GM18858 (cell line): Measurements from ENCODE around the gene CRYZ.

Experiments used
- ATAC-seq: cut with Tn5 transposase; IDR thresholded peaks from one replicate; pipeline ENCODE4 v1.9.1; 2021; ENCODE audit not compliant: unreplicated experiment

The CRYZ gene

DNA sequence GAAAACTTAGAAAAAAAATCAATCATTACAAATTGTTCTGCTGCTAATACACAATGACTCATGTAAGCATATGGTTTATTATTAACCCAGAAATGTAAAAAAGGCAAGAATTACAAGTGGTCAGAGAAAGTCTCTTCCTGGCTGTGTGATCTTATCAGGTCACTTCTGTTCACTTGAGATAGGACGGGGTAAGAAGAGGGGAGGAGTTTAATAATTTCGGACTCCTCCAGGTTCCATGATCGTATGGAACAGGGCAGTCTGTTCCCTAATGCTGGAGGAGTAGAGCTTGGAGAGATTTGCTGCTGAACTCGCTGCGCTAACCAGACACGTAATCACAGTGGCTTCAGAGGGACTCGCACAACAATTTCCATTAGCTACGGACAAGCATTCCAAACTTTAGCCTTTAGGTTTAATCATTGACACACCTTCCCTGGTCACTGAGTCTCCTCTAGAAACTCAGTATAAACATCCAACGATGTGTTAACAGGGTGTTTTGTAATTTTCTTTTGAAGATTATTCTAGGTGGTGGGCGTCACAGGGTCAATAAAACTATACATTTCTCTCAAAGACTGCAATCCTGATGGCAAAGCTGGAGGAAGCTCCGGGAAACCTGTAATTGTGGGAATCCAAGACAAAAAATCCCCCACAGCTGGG is 1.3 kb downstream of the CRYZ start:
- peak; percentile 24 for ATAC-seq

DNA sequence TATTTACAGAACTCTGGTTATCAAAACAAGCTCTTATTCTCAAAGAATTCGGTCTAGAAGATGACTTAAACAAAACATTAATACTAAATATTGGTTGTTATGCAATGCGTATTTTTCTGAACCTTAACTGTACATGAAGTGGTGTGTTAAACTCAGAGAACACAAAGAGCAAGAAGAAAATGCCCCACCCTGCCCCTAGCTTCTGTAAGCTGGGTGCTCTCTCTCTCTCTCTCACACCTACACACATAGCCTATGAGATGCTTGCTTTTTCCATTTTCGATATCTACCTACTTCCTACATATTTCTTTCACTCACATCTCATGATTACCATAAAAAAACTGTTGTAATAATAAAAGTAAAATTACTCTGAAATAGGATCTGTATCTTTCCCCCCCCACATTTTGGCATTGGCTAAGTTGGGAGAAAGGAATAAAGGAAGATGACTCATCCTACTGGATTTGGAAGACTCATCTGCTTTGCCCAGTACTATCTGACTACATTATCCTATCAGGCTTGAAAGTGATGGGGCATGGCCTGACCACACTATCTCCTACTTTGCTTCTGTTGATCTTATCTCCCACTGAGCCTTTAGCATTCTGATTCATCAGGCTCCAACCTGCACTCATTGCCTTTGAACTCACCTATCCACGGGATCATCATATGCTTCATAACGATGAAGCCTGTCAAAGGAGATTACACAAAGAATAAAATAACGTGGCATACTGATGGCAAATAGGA is 2.9 kb downstream of the CRYZ start:
- no peak for ATAC-seq

GRCh38 chr1:74728736-74729135 is 4.1 kb downstream of the CRYZ start:
- ATAC-seq, result no peak

DNA sequence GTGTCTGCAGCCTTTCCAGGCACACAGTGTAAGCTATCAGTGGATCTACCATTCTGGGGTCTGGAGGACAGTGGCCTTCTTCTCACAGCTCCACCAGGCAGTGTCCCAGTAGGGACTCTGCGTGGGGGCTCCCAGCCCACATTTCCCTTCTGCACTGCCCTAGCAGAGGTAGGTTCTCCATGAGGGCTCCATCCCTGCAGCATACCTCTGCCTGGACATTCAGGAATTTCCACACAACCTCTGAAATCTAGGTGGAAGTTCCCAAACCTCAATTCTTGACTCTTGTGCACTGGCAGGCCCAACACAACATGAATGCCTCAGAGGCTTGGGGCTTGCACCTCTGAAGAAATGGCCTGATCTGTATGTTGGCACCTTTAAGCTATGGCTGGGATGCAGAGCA is 6.8 kb downstream of the CRYZ start:
- ATAC-seq, result no peak

DNA sequence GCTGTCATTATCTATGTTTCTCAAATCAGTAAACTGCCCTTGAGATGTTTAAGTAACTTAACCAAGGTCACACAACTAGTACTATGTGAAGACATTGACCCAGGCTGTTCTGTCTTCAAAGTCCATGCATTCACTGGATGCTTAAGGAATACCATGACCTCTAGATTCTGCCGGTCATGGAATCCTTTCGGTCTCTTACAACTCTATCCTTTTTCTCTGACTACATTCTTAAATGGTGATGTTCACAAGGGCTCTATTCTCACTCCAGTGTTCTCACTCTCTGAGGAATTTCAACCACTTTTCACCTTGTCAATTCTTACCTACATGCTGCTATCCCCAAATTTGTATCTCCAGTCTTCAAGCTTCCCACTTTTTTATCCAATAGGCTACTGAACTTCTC is 15.2 kb downstream of the CRYZ start:
- ATAC-seq, result no peak

DNA sequence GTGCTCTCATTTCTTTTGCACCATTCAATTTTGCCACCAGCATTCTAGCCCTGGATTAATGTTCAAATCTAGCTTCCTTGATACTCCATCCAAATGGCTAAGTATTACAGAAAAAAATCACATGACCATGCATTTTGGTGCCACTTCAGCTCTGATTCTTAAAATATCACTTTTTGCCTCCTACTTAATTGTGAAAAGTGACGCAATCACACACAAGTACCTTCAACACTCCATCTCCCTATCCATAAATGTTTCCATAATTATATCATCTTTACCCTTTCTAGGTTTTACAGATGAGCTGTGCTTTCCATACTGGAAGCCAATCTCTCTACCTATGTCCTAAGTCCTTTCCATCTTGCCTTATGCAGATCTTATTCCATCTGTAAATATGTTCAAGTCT is 16.0 kb downstream of the CRYZ start:
- ATAC-seq, result no peak

DNA sequence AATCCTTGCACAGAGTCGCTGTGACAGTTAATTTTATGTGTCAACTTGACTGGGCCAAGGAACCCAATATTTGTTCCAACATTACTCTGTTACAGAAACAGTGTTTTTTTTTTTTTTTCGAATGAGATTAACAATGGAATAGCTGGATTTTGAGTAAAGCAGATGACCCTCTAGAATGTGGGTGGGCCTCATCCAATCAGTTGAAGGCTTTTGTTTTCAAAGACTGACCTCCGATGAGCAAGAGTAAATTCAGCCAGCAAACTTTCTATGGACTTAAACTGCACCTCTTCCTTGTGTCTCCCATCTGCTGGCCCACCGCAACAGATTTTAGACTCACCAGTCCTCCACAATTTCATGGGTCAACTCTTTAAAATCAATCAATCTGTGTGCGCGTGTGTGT is 17.0 kb downstream of the CRYZ start:
- no peak for ATAC-seq

GRCh38 chr1:74715236-74715502 is 17.7 kb downstream of the CRYZ start:
- no peak for ATAC-seq

- peak; percentile 78 for ATAC-seq
Measured at GRCh38 chr1:74714429-74715235, 18.2 kb downstream of the CRYZ start.

GRCh38 chr1:74713849-74714248 is 19.0 kb downstream of the CRYZ start:
- ATAC-seq, result no peak

DNA sequence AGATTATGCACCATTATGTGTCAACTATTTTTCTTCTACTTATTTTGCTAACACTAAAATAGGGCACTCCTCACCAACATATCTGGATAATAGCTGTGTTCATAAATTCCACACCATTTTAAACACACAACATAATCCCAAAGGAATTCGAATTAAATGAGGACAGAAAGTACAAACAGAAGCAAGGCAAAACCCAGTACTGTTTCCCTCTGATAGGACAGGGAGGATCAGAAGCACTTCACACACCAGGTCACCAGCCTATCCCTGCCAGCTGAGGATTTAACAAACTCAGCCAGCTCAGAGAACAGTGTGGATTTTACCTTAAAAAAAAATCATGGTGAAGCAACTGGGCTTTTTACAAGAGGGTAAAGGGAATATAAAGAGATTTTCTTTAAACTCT is 20.0 kb downstream of the CRYZ start:
- no peak for ATAC-seq

GRCh38 chr1:74703386-74704182 is 29.3 kb downstream of the CRYZ start:
- ATAC-seq, result no peak

GRCh38 chr1:74699331-74699730 is 33.5 kb downstream of the CRYZ start:
- ATAC-seq, result peak; percentile 42

- ATAC-seq, result no peak
Measured at GRCh38 chr1:74697832-74698231, 35.0 kb downstream of the CRYZ start.

GRCh38 chr1:74693473-74693872 is 39.4 kb downstream of the CRYZ start:
- ATAC-seq, result no peak

DNA sequence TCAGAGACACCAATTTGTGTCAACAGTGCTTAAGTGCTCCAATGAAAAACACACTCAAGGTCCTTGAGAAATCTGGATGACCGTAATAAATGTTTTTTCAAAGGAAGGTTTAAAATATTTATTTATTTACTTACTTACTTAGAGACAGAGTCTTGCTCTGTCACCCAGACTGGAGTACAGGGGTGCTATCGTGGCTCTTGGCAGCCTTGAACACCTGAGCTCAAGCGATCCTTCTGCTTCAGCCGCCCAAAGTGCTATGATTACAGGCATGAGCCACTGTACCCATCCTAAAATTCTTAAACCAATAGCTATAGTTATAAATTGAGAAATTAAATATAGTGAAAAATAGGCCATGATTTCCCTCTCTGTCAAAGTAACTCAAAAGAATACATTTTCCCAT is 41.9 kb downstream of the CRYZ start:
- ATAC-seq, result no peak

GRCh38 chr1:74690364-74690696 is 42.5 kb downstream of the CRYZ start:
- ATAC-seq, result no peak

DNA sequence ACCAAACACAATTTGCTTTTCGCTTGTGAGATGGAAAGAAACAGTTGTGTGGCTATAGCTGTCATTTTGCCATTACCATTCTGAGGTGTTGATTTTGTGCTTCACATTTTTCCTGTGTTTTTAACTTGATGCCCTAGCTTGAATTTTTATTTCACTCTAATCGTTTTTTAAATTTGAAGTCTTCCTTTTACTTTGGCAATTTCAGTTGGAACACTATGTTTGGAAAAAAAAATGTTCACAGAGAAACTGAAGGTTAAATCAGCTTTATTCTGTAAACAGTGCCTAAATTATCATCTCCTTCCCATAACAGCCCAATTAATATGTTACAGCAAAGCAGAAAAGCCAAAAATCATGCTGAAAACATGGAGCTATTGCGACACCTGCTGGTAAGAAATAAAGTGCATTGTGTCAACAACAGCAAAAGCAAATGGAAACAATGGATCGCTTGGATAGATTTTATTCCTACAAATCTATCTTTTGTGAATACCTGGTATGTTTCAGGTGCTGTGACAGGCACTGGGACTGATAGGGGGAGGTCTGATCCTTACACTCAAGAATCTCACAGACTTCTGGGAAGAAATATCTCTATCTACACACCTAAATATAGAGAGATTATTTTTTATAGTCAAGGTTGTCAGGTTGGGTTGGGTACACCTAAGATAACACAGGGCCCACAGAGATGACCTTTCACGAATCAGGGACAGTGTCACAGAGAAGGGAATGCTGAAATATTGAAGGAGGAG is 43.1 kb downstream of the CRYZ start:
- peak; percentile 73 for ATAC-seq

- ATAC-seq, result no peak
Measured at GRCh38 chr1:74686928-74687327, 45.9 kb downstream of the CRYZ start.

DNA sequence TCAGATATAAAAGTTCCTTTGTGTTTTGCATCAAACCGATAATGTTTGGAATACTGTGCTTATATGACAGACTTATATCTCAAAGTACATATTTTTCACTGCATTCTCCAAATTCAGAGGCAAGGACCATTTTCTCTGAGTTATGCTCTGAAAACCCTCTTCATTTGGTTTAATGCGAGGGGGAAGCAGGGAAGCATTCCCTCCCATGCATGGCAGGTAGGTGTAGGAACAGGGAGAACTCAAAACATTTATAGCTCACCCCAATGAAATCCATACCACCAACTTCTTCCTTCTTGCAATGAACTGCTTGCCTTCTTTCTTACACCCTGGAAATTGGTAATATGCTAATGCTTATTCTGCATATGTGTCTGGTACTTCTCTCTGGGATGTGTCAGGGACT is 48.5 kb downstream of the CRYZ start:
- ATAC-seq, result no peak

DNA sequence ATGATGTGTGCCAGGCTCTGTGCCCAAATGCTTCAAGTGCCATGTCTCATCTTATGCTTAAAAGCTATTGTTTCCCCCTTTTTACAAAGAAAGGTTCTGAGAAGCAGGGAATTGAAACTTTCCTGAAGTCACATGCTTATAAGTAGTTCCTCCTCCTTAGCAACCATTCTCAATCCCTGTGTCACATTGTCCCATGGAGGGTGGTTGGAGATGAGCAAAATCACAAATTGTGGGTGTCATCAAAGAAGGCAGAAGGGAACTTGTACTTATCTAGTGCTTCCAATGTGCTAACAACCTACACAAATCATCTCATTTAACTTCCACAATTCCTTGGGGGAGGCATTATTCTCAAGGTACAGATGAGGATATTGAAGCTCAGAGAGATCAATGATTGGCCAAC is 49.2 kb downstream of the CRYZ start:
- ATAC-seq, result no peak
